ENCODE measurements around the gene TAF4B. TPM values are rescaled to one million over a fixed set of nuclear protein-coding genes. Genes with fewer than 3 reads are reported as not detected.
A peak's percentile ranks its signal among the peaks of the same experiment; 100 is the strongest.
"Not testable (repeated sequence)": the region's sequence is repeated elsewhere in the genome, so short reads cannot be mapped to it uniquely, and the experiment has no call there.

TAF4B gene
- total RNA-seq, 1 donor from 2014 or later = 3.0 TPM

DNA sequence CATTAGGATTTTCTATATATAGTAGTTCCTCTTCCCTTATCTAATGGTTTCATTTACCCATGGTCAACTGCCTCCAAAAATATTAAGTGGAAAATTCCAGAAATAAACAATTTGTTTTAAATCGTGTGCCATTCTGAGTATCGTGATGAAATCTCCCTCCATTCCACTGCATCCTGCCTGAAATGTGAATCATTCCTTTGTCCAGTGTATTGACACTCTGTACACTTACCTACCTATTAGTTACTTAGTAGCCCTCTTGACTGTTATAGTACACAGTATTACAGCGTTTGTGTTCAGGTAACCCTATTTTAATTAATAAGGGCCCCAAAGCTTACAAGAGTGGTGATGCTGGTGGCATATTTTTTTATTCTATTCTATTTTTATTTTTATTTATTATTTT, 26.2 kb downstream of the TAF4B start:
- Histone ChIP-seq H3K9me3 (no peaks in the 10 kb centered on the region), H3K27ac (no peak overlapping the region), H3K4me1 (no peaks in the 10 kb centered on the region), H3K36me3 (no peaks in the 10 kb centered on the region), H3K27me3 (no peaks in the 10 kb centered on the region), H3K4me3 (no peak overlapping the region)
- intact Hi-C loops (cut with DNase I) = no loop called here
- TF ChIP-seq CTCF (IDR thresholded peaks at IDR 0.05) = no peak
- DNase-seq (ENCODE audit: low spot score in 2 of 2) = no peak

GRCh38 chr18:26254808-26255207, 28.6 kb downstream of the TAF4B start:
- H3K4me1 ChIP-seq; H3K27ac ChIP-seq; H3K27me3 ChIP-seq; H3K9me3 ChIP-seq; intact Hi-C loops (cut with DNase I); H3K36me3 ChIP-seq; DNase-seq (ENCODE audit: low spot score in 2 of 2); H3K4me3 ChIP-seq: not testable (repeated sequence)
- peak in 1 of 3 experiments; percentile 10 for TF ChIP-seq CTCF (IDR thresholded peaks at IDR 0.05)

- H3K4me1 ChIP-seq = no peaks in the 10 kb centered on the region
- no peaks in the 10 kb centered on the region for H3K9me3 ChIP-seq
- intact Hi-C loops (cut with DNase I) = no loop called here
- H3K36me3 ChIP-seq = no peaks in the 10 kb centered on the region
- TF ChIP-seq CTCF (IDR thresholded peaks at IDR 0.05) = no peak
- no peak overlapping the region for H3K4me3 ChIP-seq
- no peak overlapping the region for H3K27ac ChIP-seq
- DNase-seq (ENCODE audit: low spot score in 2 of 2) = no peak
- H3K27me3 ChIP-seq = no peaks in the 10 kb centered on the region
These were observed 29.7 kb downstream of the TAF4B start for GRCh38 chr18:26255695-26256622.

GRCh38 chr18:26258711-26259110, 32.5 kb downstream of the TAF4B start:
- H3K36me3 ChIP-seq = no peaks in the 10 kb centered on the region
- no peaks in the 10 kb centered on the region for H3K27me3 ChIP-seq
- no peak for DNase-seq (ENCODE audit: low spot score in 2 of 2)
- H3K4me1 ChIP-seq = no peaks in the 10 kb centered on the region
- no peaks in the 10 kb centered on the region for H3K9me3 ChIP-seq
- no peak overlapping the region for H3K27ac ChIP-seq
- TF ChIP-seq CTCF (IDR thresholded peaks at IDR 0.05) = no peak
- H3K4me3 ChIP-seq = no peak overlapping the region
- intact Hi-C loops (cut with DNase I) = no loop called here

DNA sequence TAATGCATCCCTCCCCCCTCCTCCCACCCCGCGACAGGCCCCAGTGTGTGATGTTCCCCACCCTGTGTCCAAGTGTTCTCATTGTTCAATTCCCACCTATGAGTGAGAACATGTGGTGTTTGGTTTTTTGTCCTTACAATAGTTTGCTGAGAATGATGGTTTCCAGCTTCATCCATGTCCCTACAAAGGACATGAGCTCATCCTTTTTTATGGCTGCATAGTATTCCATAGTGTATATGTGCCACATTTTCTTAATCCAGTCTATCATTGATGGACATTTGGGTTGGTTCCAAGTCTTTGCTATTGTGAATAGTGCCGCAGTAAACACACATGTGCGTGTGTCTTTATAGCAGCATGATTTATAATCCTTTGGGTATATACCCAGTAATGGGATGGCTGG, 33.2 kb downstream of the TAF4B start:
- DNase-seq (ENCODE audit: low spot score in 2 of 2); H3K27ac ChIP-seq; H3K36me3 ChIP-seq; H3K9me3 ChIP-seq; H3K4me1 ChIP-seq; intact Hi-C loops (cut with DNase I); H3K4me3 ChIP-seq; H3K27me3 ChIP-seq: not testable (repeated sequence)

- Histone ChIP-seq H3K4me3 (no peak overlapping the region), H3K27ac (no peak overlapping the region), H3K4me1 (no peaks in the 10 kb centered on the region), H3K36me3 (no peaks in the 10 kb centered on the region), H3K27me3 (no peaks in the 10 kb centered on the region), H3K9me3 (no peaks in the 10 kb centered on the region)
- TF ChIP-seq CTCF (IDR thresholded peaks at IDR 0.05) = no peak
- intact Hi-C loops (cut with DNase I) = no loop called here
- no peak for DNase-seq (ENCODE audit: low spot score in 2 of 2)
These were observed 35.9 kb downstream of the TAF4B start for GRCh38 chr18:26262156-26262555.
